Lower lobe of right lung (tissue), 2 donors: Measurements from ENCODE around the gene ROBO2. TPM values are rescaled to one million over a fixed set of nuclear protein-coding genes. Genes with fewer than 3 reads are reported as not detected.

Source experiments
- ATAC-seq, 2 donors: fragments of 200-7000 bp; cut with Tn5 transposase; one replicate each; pipeline ENCODE4 v1.9.1; 2020 to 2022; ENCODE audit warnings: mild to moderate bottlenecking in 2 of 2, moderate library complexity in 2 of 2
- DNase-seq: peaks from one replicate; pipeline ENCODE4 v3.0.0-alpha.2; 2020
- H3K27ac ChIP-seq: fragments of 200-600 bp; one replicate; pipeline ENCODE4 v1.8.0; 2022
- H3K27me3 ChIP-seq: fragments of 200-600 bp; one replicate; pipeline ENCODE4 v1.8.0; 2022; ENCODE audit warnings: low read depth
- H3K36me3 ChIP-seq: fragments of 200-600 bp; one replicate; pipeline ENCODE4 v1.8.0; 2022; ENCODE audit warnings: mild to moderate bottlenecking
- H3K4me1 ChIP-seq: fragments of 200-600 bp; one replicate; pipeline ENCODE4 v1.8.0; 2022
- H3K4me3 ChIP-seq: fragments of 200-600 bp; one replicate; pipeline ENCODE4 v1.8.0; 2022; ENCODE audit warnings: mild to moderate bottlenecking
- H3K9me3 ChIP-seq: fragments of 200-600 bp; one replicate; pipeline ENCODE4 v1.8.0; 2022
- CTCF ChIP-seq: fragments of 200-600 bp; IDR thresholded peaks from one replicate; pipeline ENCODE4 v1.8.0; 2022; ENCODE audit warnings: antibody characterized with exemption, mild to moderate bottlenecking
- intact Hi-C: fragments of 100-400 bp; cut with DNase I; formaldehyde crosslinking; loops from one replicate; pipeline ENCODE4 v1.11.0; 2022
- total RNA-seq: library from RNA; stranded (reverse); fragmentation: NEBNext Ultra II Directional; extraction: Animal tissue kit (Norgen Biotek cat#: 25700); gene quantifications from one replicate; pipeline ENCODE4 v1.2.1, GENCODE V29; 2021
- donor health status: DM: no; HTN: yes; CAD: no; lungs with severe emphysema.

ROBO2 gene
- total RNA-seq, 1 donor from 2014 or later = 11.8 TPM

DNA sequence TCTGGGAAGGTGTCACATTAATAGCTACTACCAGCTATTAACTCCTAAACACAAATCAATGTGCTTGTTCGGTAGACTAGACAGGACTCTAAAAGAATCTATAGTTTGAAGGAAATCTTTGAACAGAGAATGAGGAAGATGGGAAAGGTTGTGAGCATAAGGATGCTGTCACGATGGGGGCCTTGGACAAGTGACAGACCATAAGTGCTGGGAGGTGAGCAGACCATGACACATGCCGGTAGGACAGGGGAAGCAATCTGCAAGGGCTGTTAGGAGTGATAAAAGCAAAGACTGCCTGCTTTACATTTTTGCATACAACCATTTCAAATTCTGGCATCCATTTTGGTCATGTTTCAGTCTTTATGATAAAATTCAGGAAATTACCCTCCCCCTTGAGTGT lies 645.8 kb downstream of the ROBO2 start:
- no peaks in the 10 kb centered on the region for H3K36me3 ChIP-seq
- H3K9me3 ChIP-seq = peaks cover 14% of the 10 kb centered on the region
- no peaks in the 10 kb centered on the region for H3K27me3 ChIP-seq
- DNase-seq (no peak), ATAC-seq (no peak)
- H3K4me3 ChIP-seq = no peak overlapping the region
- intact Hi-C loops = no loop called here
- no peak overlapping the region for H3K27ac ChIP-seq
- H3K4me1 ChIP-seq = no peaks in the 10 kb centered on the region
- TF ChIP-seq CTCF = no peak

DNA sequence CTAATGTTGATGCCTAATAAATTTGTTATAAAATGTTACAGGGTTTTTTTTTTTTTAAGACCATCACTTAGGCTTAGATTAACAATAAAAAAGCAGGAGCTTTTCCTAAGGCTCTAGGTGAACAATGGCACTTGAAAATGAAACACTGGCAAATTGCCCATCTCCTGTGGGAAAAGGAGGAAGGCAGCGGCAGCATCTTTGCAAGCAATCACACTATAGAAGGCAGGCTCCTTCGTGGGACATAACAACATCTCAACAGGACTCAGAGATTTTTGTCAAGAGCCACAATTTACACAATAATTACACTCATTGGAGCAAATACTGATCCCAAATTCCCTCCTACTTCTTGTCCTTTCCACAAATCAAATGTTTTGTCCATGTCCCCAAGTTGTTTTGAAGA lies 646.7 kb downstream of the ROBO2 start:
- Histone ChIP-seq H3K36me3 (no peaks in the 10 kb centered on the region), H3K27me3 (no peaks in the 10 kb centered on the region), H3K4me1 (no peaks in the 10 kb centered on the region), H3K4me3 (no peak overlapping the region), H3K9me3 (peaks cover 14% of the 10 kb centered on the region), H3K27ac (no peak overlapping the region)
- intact Hi-C loops = no loop called here
- DNase-seq (no peak), ATAC-seq (no peak)
- no peak for TF ChIP-seq CTCF

GRCh38 chr3:77687545-77687944 lies 647.6 kb downstream of the ROBO2 start:
- Histone ChIP-seq H3K27ac (no peak overlapping the region), H3K4me3 (no peak overlapping the region), H3K27me3 (no peaks in the 10 kb centered on the region), H3K36me3 (no peaks in the 10 kb centered on the region), H3K4me1 (no peaks in the 10 kb centered on the region), H3K9me3 (peaks cover 6% of the 10 kb centered on the region)
- ATAC-seq (no peak), DNase-seq (no peak)
- TF ChIP-seq CTCF = no peak
- intact Hi-C loops = no loop called here

- Histone ChIP-seq H3K27me3 (no peaks in the 10 kb centered on the region), H3K27ac (no peak overlapping the region), H3K9me3 (no peaks in the 10 kb centered on the region), H3K4me1 (no peaks in the 10 kb centered on the region), H3K4me3 (no peak overlapping the region), H3K36me3 (no peaks in the 10 kb centered on the region)
- DNase-seq (no peak), ATAC-seq (no peak)
- no peak for TF ChIP-seq CTCF
- intact Hi-C loops = no loop called here
These were observed 650.5 kb downstream of the ROBO2 start for GRCh38 chr3:77690284-77690845.

DNA sequence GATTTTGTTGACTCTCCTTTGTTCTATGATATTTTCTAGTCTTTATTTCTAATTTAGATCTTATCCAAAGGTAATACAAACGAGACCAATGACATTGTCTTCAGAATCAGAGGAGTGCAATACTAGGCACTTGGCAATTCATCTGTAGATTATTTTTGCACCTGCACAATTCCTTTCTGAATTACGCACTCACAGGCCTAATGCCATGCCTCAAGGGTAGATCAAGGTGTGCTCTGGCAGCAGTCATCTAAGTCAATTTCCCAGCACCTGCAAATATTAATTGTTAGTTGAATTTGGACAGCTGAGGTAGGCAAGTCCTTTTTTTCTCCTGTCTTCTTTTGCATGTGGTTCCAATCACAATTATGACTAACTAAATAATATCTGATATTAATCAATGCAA lies 653.2 kb downstream of the ROBO2 start:
- Histone ChIP-seq H3K36me3 (no peaks in the 10 kb centered on the region), H3K27me3 (no peaks in the 10 kb centered on the region), H3K4me3 (no peak overlapping the region), H3K9me3 (no peaks in the 10 kb centered on the region), H3K4me1 (no peaks in the 10 kb centered on the region), H3K27ac (no peak overlapping the region)
- intact Hi-C loops = no loop called here
- DNase-seq = no peak
- no peak for TF ChIP-seq CTCF
- ATAC-seq = no peak
